IMR-90 (cell line): ENCODE measurements around the gene GNL3. TPM values are rescaled to one million over a fixed set of nuclear protein-coding genes. Genes with fewer than 3 reads are reported as not detected.
A peak's percentile ranks its signal among the peaks of the same experiment; 100 is the strongest.

Experiments
- ATAC-seq: fragments of 200-7000 bp; cut with Tn5 transposase; 2 replicates; pipeline ENCODE4 v1.9.1; 2020; ENCODE audit warnings: low read depth, mild to moderate bottlenecking, moderate library complexity
- BruUV-seq: library from RNA; stranded (reverse); fragments of 400-500 nt; replicated peaks from 2 replicates; lab custom pipeline; 2021; lab: Mats Ljungman, UMichigan
- CTCF ChIA-PET: fragments of 300-600 bp; formaldehyde crosslinking; extraction: SDS; loops from one replicate; lab custom pipeline; 2021; ENCODE audit warnings: antibody characterized with exemption; lab: Yijun Ruan, JAX
- POLR2A ChIA-PET: fragments of 300-600 bp; sonication (Branson Sonifier 250); formaldehyde crosslinking; loops from one replicate; lab custom pipeline; 2022; ENCODE audit warnings: antibody characterized with exemption; ENCODE audit not compliant: unreplicated experiment; lab: Charles Lee
- DNase-seq: peaks from one replicate; pipeline ENCODE4 v3.0.0; 2013
- H2AFZ ChIP-seq: replicated peaks from 2 replicates; pipeline ENCODE3; 2013; ENCODE audit warnings: low read length, mild to moderate bottlenecking; ENCODE audit not compliant: poor library complexity
- H2AK5ac ChIP-seq: 2 replicates; pipeline ENCODE4 v1.6.1; 2013; ENCODE audit warnings: low read depth, low read length, inconsistent platforms
- H2AK9ac ChIP-seq: replicated peaks from 2 replicates; pipeline ENCODE3; 2013; ENCODE audit warnings: mild to moderate bottlenecking, low read depth, low read length, moderate library complexity; ENCODE audit not compliant: poor library complexity
- H2BK120ac ChIP-seq: 2 replicates; pipeline ENCODE4 v1.6.1; 2013; ENCODE audit warnings: low read depth, low read length, inconsistent platforms
- H2BK15ac ChIP-seq: 3 replicates; pipeline ENCODE4 v1.6.1; 2013; ENCODE audit warnings: low read depth, low read length, inconsistent platforms
- H2BK20ac ChIP-seq: 2 replicates; pipeline ENCODE4 v1.6.1; 2013; ENCODE audit warnings: low read depth, mild to moderate bottlenecking, inconsistent platforms, low read length, moderate library complexity
- H2BK5ac ChIP-seq: 2 replicates; pipeline ENCODE4 v1.6.1; 2013; ENCODE audit warnings: mild to moderate bottlenecking, low read depth, low read length, inconsistent platforms; ENCODE audit not compliant: poor library complexity, severe bottlenecking
- H3K14ac ChIP-seq: replicated peaks from 2 replicates; pipeline ENCODE4 v1.6.1; 2013; ENCODE audit warnings: low read depth, low read length, inconsistent platforms
- H3K18ac ChIP-seq: 2 replicates; pipeline ENCODE4 v1.6.1; 2013; ENCODE audit warnings: low read depth, low read length, control low read depth
- H3K23ac ChIP-seq: 2 replicates; pipeline ENCODE4 v1.6.1; 2013; ENCODE audit warnings: low read depth, low read length, inconsistent platforms
- H3K27ac ChIP-seq: 2 replicates; pipeline ENCODE4 v1.5.1; 2013; ENCODE audit warnings: mild to moderate bottlenecking, control low read depth, low read length; ENCODE audit not compliant: insufficient read depth
- H3K27me3 ChIP-seq: 2 replicates; pipeline ENCODE4 v1.6.1; 2013; ENCODE audit warnings: low read length; ENCODE audit not compliant: control insufficient read depth, insufficient read depth
- H3K36me3 ChIP-seq: 2 replicates; pipeline ENCODE4 v1.6.1; 2013; ENCODE audit warnings: low read length, mixed read lengths; ENCODE audit not compliant: control insufficient read depth, insufficient read depth
- H3K4ac ChIP-seq: 2 replicates; pipeline ENCODE4 v1.6.1; 2013; ENCODE audit warnings: low read depth, low read length, inconsistent platforms
- H3K4me1 ChIP-seq: 2 replicates; pipeline ENCODE4 v1.6.1; 2013; ENCODE audit warnings: low read length, mixed read lengths; ENCODE audit not compliant: control insufficient read depth, insufficient read depth
- H3K4me2 ChIP-seq: 2 replicates; pipeline ENCODE4 v1.6.1; 2013; ENCODE audit warnings: low read depth, mild to moderate bottlenecking, control low read depth, low read length, moderate library complexity
- H3K4me3 ChIP-seq: 2 replicates; pipeline ENCODE4 v1.5.1; 2013; ENCODE audit warnings: low read depth, mild to moderate bottlenecking, control low read depth, low read length, moderate library complexity; ENCODE audit not compliant: insufficient read depth
- H3K56ac ChIP-seq: 2 replicates; pipeline ENCODE4 v1.6.1; 2013; ENCODE audit warnings: low read length, inconsistent platforms; ENCODE audit not compliant: insufficient read depth; ENCODE audit errors: extremely low read depth
- H3K79me1 ChIP-seq, 2 experiments: 2 replicates each; pipeline ENCODE4 v1.6.1; 2013; ENCODE audit warnings: low read length in 2 of 2, inconsistent platforms in 1 of 2, low read depth in 1 of 2
- H3K9ac ChIP-seq: 2 replicates; pipeline ENCODE4 v1.6.1; 2013; ENCODE audit warnings: low read depth, low read length, control low read depth
- H3K9me1 ChIP-seq: 2 replicates; pipeline ENCODE4 v1.6.1; 2013; ENCODE audit warnings: low read length, inconsistent platforms; ENCODE audit not compliant: insufficient read depth
- H3K9me3 ChIP-seq: 2 replicates; pipeline ENCODE4 v1.6.1; 2013; ENCODE audit warnings: low read length; ENCODE audit not compliant: control insufficient read depth, insufficient read depth
- H4K20me1 ChIP-seq: 2 replicates; pipeline ENCODE4 v1.6.1; 2013; ENCODE audit warnings: low read length, inconsistent platforms; ENCODE audit not compliant: insufficient read depth
- H4K5ac ChIP-seq: 2 replicates; pipeline ENCODE4 v1.6.1; 2013; ENCODE audit warnings: mild to moderate bottlenecking, low read depth, low read length, control low read depth
- H4K8ac ChIP-seq, 2 experiments: 2 replicates each; pipeline ENCODE4 v1.6.1; 2013; ENCODE audit warnings: low read depth in 2 of 2, low read length in 2 of 2, control low read depth in 1 of 2, inconsistent platforms in 1 of 2
- H4K91ac ChIP-seq: 2 replicates; pipeline ENCODE4 v1.6.1; 2013; ENCODE audit warnings: low read depth, low read length, inconsistent platforms; ENCODE audit not compliant: insufficient read depth
- CEBPB ChIP-seq: IDR thresholded peaks from 2 replicates; pipeline ENCODE4 v1.6.1; 2012; ENCODE audit warnings: low read depth, low read length, improper control_type of control experiment
- CHD1 ChIP-seq: IDR thresholded peaks from 2 replicates; pipeline ENCODE4 v1.6.1; 2012; ENCODE audit warnings: low read depth, low read length, improper control_type of control experiment
- ELK1 ChIP-seq: fragments of 150-350 bp; IDR thresholded peaks from 2 replicates; pipeline ENCODE4 v1.6.1; 2016; ENCODE audit warnings: low read depth, mild to moderate bottlenecking, low read length, moderate library complexity, borderline replicate concordance
- FOS ChIP-seq: fragments of 150-350 bp; IDR thresholded peaks from 2 replicates; pipeline ENCODE4 v1.6.1; 2016; ENCODE audit warnings: low read depth, low read length
- MXI1 ChIP-seq: IDR thresholded peaks from 2 replicates; pipeline ENCODE4 v1.6.1; 2012; ENCODE audit warnings: low read depth, mild to moderate bottlenecking, low read length, moderate library complexity, borderline replicate concordance
- NFE2L2 ChIP-seq: fragments of 150-350 bp; IDR thresholded peaks from 2 replicates; pipeline ENCODE4 v1.6.1; 2016; ENCODE audit warnings: low read depth, mild to moderate bottlenecking, low read length
- POLR2A ChIP-seq: IDR thresholded peaks from 2 replicates; pipeline ENCODE4 v1.6.1; 2012; ENCODE audit warnings: mild to moderate bottlenecking, low read depth, low read length
- RAD21 ChIP-seq: IDR thresholded peaks from 2 replicates; pipeline ENCODE4 v1.6.1; 2012; ENCODE audit warnings: low read length, improper control_type of control experiment
- RCOR1 ChIP-seq: IDR thresholded peaks from 2 replicates; pipeline ENCODE4 v1.6.1; 2012; ENCODE audit warnings: mild to moderate bottlenecking, low read length, improper control_type of control experiment; ENCODE audit not compliant: insufficient replicate concordance
- SMC3 ChIP-seq: fragments of 150-350 bp; IDR thresholded peaks from 2 replicates; pipeline ENCODE4 v1.6.1; 2016; ENCODE audit warnings: low read depth, mild to moderate bottlenecking, antibody characterized with exemption, low read length, moderate library complexity
- WGBS, 2 experiments: methylation state at CpG; one replicate each; pipeline versions ENCODE4 v1.1.5 to v1.1.7; 2013; ENCODE audit warnings: missing lambda C conversion rate in 2 of 2; ENCODE audit not compliant: insufficient read length in 1 of 2; ENCODE audit errors: extremely low coverage in 2 of 2; 5-methylcytosine and 5-hydroxymethylcytosine counted together
- dilution Hi-C: fragments of 300-500 bp; cut with HindIII; formaldehyde crosslinking; loops from one replicate; pipeline ENCODE4 v1.14.3; 2018; ENCODE audit warnings: low sequenced_read_pairs; ENCODE audit not compliant: unreplicated experiment
- in situ Hi-C: fragments of 300-500 bp; cut with MboI; formaldehyde crosslinking; loops from 3 replicates; pipeline ENCODE4 v1.14.3; 2019; ENCODE audit warnings: low sequenced_read_pairs, inconsistent platforms, mixed read lengths
- intact Hi-C: fragments of 100-400 bp; cut with micrococcal nuclease; formaldehyde crosslinking; loops from 2 replicates; pipeline ENCODE4 v1.10.0; 2022
- microRNA-seq, 2 experiments: library from miRNA; stranded (forward) in 1 of 2; unstranded in 1 of 2; fragments of 10-50 nt in 1 of 2; fragments of <30 nt in 1 of 2; gene quantifications in 1 of 2; microRNA quantifications in 1 of 2; one replicate each; pipeline versions ENCODE3 to v1.1.0; 2013 to 2020; ENCODE audit not compliant: insufficient read depth in 1 of 2, insufficient read length in 1 of 2, unreplicated experiment in 1 of 2
- polyA plus RNA-seq, 3 experiments: library from polyadenylated mRNA; depleted of rRNA; stranded (reverse); fragments of >200 nt; gene quantifications; 2 replicates each; pipeline ENCODE4 v1.2.3, GENCODE V29; 2012; ENCODE audit warnings: low replicate concordance in 1 of 3
- small RNA-seq, 5 experiments: library from RNA; depleted of rRNA; stranded (forward); fragments of <200 nt; gene quantifications; one replicate each; pipeline ENCODE3, GENCODE V24; 2012
- total RNA-seq: library from RNA; depleted of rRNA; stranded (reverse); fragments of >200 nt; gene quantifications from 2 replicates; pipeline ENCODE4 v1.2.3, GENCODE V29; 2012; rRNA removed

The GNL3 gene
- total and polyA plus RNA-seq, 2 of the 4 experiments (the other 2 are of a cell fraction), result 66.0 to 90.4 TPM

- H3K36me3 ChIP-seq, result peaks cover 31% of the 10 kb centered on the region
- no CpG with 5 or more reads among the region's 2 CpGs for WGBS, 2 experiments
- CTCF ChIA-PET, result no interaction called here
- H3K23ac ChIP-seq, result no peak overlapping the region
- no peak for TF ChIP-seq CEBPB
- no peak for TF ChIP-seq POLR2A
- TF ChIP-seq NFE2L2, result no peak
- TF ChIP-seq RAD21, result no peak
- no peak for TF ChIP-seq ELK1
- no peak for TF ChIP-seq CHD1
- TF ChIP-seq SMC3, result no peak
- no peak for TF ChIP-seq MXI1
- TF ChIP-seq RCOR1, result no peak
- no peak for TF ChIP-seq FOS
- H2BK15ac ChIP-seq, result no peak overlapping the region
- H4K5ac ChIP-seq, result no peak overlapping the region
- no peaks in the 10 kb centered on the region for H3K79me1 ChIP-seq
- H2AFZ ChIP-seq, result no peak overlapping the region
- H2AK5ac ChIP-seq, result no peak overlapping the region
- no peak overlapping the region for H3K27ac ChIP-seq
- no peak overlapping the region for H3K18ac ChIP-seq
- H2BK20ac ChIP-seq, result no peak overlapping the region
- no peaks in the 10 kb centered on the region for H3K9me1 ChIP-seq
- dilution Hi-C loops, result no loop called here
- DNase-seq, result no peak
- no peak for ATAC-seq
- H3K56ac ChIP-seq, result no peak overlapping the region
- H2BK5ac ChIP-seq, result no peak overlapping the region
- no peak overlapping the region for H3K4me2 ChIP-seq
- H3K27me3 ChIP-seq, result no peaks in the 10 kb centered on the region
- H3K4ac ChIP-seq, result no peak overlapping the region
- no peak overlapping the region for H4K8ac ChIP-seq
- in situ Hi-C loops, result loop anchor here (10.0 kb wide), 1 partner anchor 331 kb away; no protein-coding TSS in a partner anchor
- H2AK9ac ChIP-seq, result no peak overlapping the region
- no peak overlapping the region for H3K14ac ChIP-seq
- BruUV-seq, result no TSS peak
- no peaks in the 10 kb centered on the region for H4K20me1 ChIP-seq
- no peak overlapping the region for H3K4me3 ChIP-seq
- no peak overlapping the region for H4K91ac ChIP-seq
- POLR2A ChIA-PET, result no interaction called here
- H3K4me1 ChIP-seq, result no peaks in the 10 kb centered on the region
- intact Hi-C loops, result loop anchor here (1.0 to 5.0 kb wide), 3 partner anchors 77 to 244 kb away; no protein-coding TSS in a partner anchor
- H3K9ac ChIP-seq, result no peak overlapping the region
- no peak overlapping the region for H2BK120ac ChIP-seq
- no peaks in the 10 kb centered on the region for H3K9me3 ChIP-seq
Measured at GRCh38 chr3:52743721-52744120, 57.9 kb downstream of the GNL3 start.

Small RNAs within 50 kb of the gene (microRNA-seq; reads per million reads assigned to microRNA genes)
- gene AC006254.2 (ENCODE audit: insufficient read depth, insufficient read length), result not detected
- 261 reads per million, percentile 87 among the genes with 10 or more reads in this experiment for gene RF00569 (ENCODE audit: insufficient read depth, insufficient read length)
- gene RF01183 (ENCODE audit: insufficient read depth, insufficient read length), result not detected
- gene SNORD19 (ENCODE audit: insufficient read depth, insufficient read length), result not detected
- gene SNORD19B (ENCODE audit: insufficient read depth, insufficient read length), result not detected
- gene SNORD69 (ENCODE audit: insufficient read depth, insufficient read length), result 1,115 reads per million, percentile 94 among the genes with 10 or more reads in this experiment

Small RNAs within 50 kb of the gene (small RNA-seq; reads per million reads assigned to genes)
- gene AC006254.2 (0 reads per million in 5 experiments), gene RF00569 (391 to 7,063 (median 2,269) reads per million in 5 experiments), gene RF01183 (0 reads per million in 5 experiments), gene SNORD19 (0 to 0.08 (median 0) reads per million in 5 experiments), gene SNORD19B (0 reads per million in 5 experiments), gene SNORD69 (7.2 to 588 (median 25.2) reads per million in 5 experiments)

Other genes starting within 250 kb of the GNL3 start
- not detected in 2 replicates for gene SEMA3G, start 240.9 kb upstream of the GNL3 start, total RNA-seq
- 0.04 and 0.07 TPM in 2 replicates for gene SEMA3G, start 240.9 kb upstream of the GNL3 start, polyA plus RNA-seq (2012; rRNA removed)
- gene TNNC1, start 232.0 kb upstream of the GNL3 start, total RNA-seq, result 1.1 and 1.3 TPM in 2 replicates
- gene TNNC1, start 232.0 kb upstream of the GNL3 start, polyA plus RNA-seq (2012; rRNA removed), result 4.0 and 4.6 TPM in 2 replicates
- gene NISCH, start 230.4 kb upstream of the GNL3 start, total RNA-seq, result 34.2 and 36.9 TPM in 2 replicates
- 86.0 and 92.2 TPM in 2 replicates for gene NISCH, start 230.4 kb upstream of the GNL3 start, polyA plus RNA-seq (2012; rRNA removed)
- gene STAB1, start 190.7 kb upstream of the GNL3 start, total RNA-seq, result not detected in 2 replicates
- gene STAB1, start 190.7 kb upstream of the GNL3 start, polyA plus RNA-seq (2012; rRNA removed), result 0.04 TPM in 1 of 2 replicates, not detected in the other
- gene NT5DC2, start 152.2 kb upstream of the GNL3 start, total RNA-seq, result 161 and 173 TPM in 2 replicates
- 200 and 228 TPM in 2 replicates for gene NT5DC2, start 152.2 kb upstream of the GNL3 start, polyA plus RNA-seq (2012; rRNA removed)
- gene UQCC5, start 149.4 kb upstream of the GNL3 start, total RNA-seq, result 1.1 and 1.4 TPM in 2 replicates
- 14.4 and 16.9 TPM in 2 replicates for gene UQCC5, start 149.4 kb upstream of the GNL3 start, polyA plus RNA-seq (2012; rRNA removed)
- 72.6 and 74.2 TPM in 2 replicates for gene PBRM1, start 119 bp upstream of the GNL3 start, total RNA-seq
- 16.5 and 16.6 TPM in 2 replicates for gene PBRM1, start 119 bp upstream of the GNL3 start, polyA plus RNA-seq (2012; rRNA removed)
- gene GLT8D1, start 19.8 kb downstream of the GNL3 start, total RNA-seq, result 65.3 and 87.8 TPM in 2 replicates
- gene GLT8D1, start 19.8 kb downstream of the GNL3 start, polyA plus RNA-seq (2012; rRNA removed), result 114 and 124 TPM in 2 replicates
- 50.5 and 102 TPM in 2 replicates for gene SPCS1, start 20.1 kb downstream of the GNL3 start, total RNA-seq
- gene SPCS1, start 20.1 kb downstream of the GNL3 start, polyA plus RNA-seq (2012; rRNA removed), result 111 and 124 TPM in 2 replicates
- gene NEK4, start 84.9 kb downstream of the GNL3 start, total RNA-seq, result 16.9 and 24.7 TPM in 2 replicates
- 6.6 and 10.3 TPM in 2 replicates for gene NEK4, start 84.9 kb downstream of the GNL3 start, polyA plus RNA-seq (2012; rRNA removed)
- gene ITIH1, start 91.6 kb downstream of the GNL3 start, total RNA-seq, result not detected in 2 replicates
- gene ITIH1, start 91.6 kb downstream of the GNL3 start, polyA plus RNA-seq (2012; rRNA removed), result not detected in 2 replicates
- 0.72 and 1.1 TPM in 2 replicates for gene ITIH3, start 108.8 kb downstream of the GNL3 start, total RNA-seq
- gene ITIH3, start 108.8 kb downstream of the GNL3 start, polyA plus RNA-seq (2012; rRNA removed), result 0.94 and 1.3 TPM in 2 replicates
- 0.28 and 0.36 TPM in 2 replicates for gene ITIH4, start 144.6 kb downstream of the GNL3 start, total RNA-seq
- gene ITIH4, start 144.6 kb downstream of the GNL3 start, polyA plus RNA-seq (2012; rRNA removed), result 0.26 and 0.67 TPM in 2 replicates
- gene MUSTN1, start 149.0 kb downstream of the GNL3 start, total RNA-seq, result not detected in 2 replicates
- gene MUSTN1, start 149.0 kb downstream of the GNL3 start, polyA plus RNA-seq (2012; rRNA removed), result not detected in 2 replicates
- 7.5 and 10.6 TPM in 2 replicates for gene STIMATE, start 211.5 kb downstream of the GNL3 start, total RNA-seq
- 17.8 and 19.4 TPM in 2 replicates for gene STIMATE, start 211.5 kb downstream of the GNL3 start, polyA plus RNA-seq (2012; rRNA removed)